HG02798 (cell line): ENCODE measurements around the gene CDH13.

Source experiments
- ATAC-seq: cut with Tn5 transposase; IDR thresholded peaks from one replicate; pipeline ENCODE4 v1.9.1; 2021; ENCODE audit warnings: mild to moderate bottlenecking; ENCODE audit not compliant: unreplicated experiment, poor library complexity

Gene CDH13

DNA sequence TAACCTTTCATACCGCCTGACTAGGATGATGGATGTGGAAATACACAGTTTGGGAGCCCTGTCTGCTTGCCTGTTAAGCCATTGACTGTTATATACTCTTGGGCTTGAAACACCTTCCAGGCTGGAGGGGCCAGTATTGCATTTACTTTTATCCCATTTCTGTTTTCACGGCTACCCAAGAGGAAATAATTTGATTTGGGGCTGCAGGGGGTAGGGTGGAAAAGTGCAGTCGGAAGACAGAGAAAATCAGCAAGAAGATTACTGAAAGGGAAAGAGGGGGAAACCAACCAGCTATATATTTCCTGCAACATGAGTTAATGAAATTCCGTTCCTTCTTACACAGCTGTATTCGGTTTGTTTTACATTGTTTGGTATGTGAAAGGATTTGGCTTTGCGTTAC, 202.5 kb downstream of the CDH13 start:
- ATAC-seq: no peak

DNA sequence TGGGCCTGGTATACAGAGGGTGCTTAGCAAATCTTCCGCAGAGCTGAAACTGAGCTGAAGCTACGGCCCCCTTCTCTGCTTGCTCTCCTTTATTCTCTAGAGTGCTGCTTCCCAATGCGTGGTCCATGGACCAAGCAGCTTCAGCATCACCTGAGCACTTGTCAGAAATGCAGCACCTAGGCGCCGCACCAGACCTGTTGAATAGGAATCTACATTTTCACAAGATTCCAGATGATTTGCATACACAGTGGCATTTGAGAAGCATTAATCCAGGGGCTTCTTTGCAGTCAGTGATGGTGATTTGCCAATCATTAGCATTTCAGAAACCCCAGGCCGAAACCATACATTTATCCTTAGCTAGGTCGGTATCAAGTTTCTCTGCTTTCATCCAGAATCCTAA, 204.2 kb downstream of the CDH13 start:
- ATAC-seq: no peak

DNA sequence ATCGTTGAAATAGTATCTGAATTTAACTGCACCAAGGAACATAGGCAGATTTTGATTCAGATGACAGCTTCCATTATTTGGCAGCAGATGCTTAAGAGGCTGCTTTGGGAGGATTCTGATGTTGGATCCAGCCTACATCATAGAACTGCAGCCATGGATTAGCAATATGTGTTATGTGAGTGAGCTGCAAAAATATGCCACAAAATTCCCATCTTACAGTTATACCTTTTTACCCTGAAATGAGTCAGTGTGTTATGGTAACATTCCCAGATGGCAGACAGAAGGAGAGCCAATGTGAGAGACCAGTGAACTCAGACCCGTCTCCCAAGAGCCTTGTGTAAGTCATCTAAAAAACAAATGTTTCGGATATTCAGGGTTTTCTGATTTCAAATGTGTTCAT, 206.1 kb downstream of the CDH13 start:
- ATAC-seq: no peak

DNA sequence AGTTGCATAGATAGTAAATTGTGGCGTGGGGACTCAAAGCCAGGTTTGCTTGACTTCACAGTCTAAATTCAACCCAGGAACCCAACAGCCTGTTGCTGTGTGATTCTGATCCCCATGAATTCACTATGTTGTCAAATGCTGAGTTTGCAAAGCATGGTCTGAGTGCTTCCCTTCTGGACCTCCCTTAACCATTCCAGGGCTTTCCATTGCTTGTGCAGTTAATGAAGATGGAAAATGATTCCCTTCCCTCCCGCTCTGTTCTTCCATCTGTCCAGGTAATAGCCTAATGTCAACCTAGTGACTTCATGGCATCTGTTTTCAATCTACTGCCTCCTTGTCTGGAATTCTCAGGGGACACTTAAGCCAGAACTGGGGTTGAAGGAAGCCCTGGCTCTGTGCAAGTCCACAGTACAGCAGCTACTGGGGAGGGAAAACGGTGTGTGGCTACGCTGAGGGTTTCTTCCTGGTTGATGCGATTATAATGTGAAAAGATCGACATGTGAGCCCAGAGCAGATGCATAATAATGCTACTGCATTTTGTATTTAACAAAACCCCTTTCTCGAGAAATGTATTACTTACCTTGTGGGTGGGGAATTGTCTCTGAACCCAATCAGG, 206.7 kb downstream of the CDH13 start:
- ATAC-seq: no peak

DNA sequence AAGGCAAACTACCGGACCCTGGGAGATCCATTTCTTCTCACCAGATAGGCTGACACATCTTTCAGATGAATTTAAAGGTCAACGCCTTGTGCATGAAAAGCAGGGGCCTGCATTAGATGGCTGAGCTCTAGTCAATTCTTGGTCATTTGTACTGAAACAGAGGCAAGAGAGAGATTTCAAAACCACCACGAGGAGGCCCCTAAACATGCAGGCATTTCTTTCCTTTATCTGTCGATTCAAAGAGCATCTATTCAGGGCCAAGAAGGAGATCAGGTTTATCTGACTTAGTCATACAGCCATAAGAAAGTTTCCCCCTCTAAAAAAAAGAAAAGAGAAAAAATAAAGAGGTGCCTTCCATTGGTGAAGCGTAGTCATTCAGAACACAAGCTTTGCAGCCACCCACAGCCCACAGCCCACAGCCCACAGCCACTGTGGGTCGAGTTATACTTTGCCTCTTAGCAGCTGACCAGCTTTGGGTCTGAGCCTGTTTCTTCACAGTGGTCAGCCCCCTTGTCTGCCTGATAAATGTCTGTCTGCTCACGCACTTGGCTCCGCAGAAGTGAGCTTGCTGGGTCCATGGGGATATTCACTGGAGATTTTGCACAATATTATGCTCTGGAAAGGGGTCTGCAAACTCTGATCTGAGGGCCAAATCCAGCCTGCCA, 207.5 kb downstream of the CDH13 start:
- ATAC-seq: no peak

DNA sequence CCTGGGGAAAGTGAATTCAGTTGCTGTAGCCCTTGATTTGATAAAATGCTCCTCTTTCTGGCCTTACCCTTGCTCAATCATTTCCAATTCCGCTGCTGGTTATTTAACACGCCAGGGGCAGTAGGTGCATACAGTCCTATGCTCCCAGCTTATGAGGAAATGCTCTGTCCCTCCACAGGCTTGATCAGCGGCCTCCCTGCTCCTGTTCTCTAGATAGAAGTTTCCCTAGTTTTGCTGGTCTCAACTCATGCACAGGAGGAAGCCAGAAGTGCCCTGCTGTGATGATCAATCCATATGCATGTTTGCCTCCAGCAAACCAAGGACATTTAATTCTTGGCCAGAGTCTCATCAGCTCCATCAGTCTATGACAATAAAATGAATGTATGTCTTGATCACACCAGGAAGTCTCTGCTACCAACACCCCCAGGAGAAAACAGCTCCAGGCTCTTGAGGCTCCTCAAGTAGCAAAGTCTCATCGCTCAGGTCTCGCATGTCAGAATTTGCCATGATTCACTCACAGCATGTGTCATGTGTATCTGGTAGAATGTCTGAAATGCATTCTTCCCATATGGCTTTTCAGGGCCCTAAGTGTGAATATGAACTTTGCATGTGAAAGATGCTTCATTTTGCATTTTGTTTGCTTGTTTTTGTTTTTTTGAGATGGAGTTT, 208.9 kb downstream of the CDH13 start:
- no peak for ATAC-seq

DNA sequence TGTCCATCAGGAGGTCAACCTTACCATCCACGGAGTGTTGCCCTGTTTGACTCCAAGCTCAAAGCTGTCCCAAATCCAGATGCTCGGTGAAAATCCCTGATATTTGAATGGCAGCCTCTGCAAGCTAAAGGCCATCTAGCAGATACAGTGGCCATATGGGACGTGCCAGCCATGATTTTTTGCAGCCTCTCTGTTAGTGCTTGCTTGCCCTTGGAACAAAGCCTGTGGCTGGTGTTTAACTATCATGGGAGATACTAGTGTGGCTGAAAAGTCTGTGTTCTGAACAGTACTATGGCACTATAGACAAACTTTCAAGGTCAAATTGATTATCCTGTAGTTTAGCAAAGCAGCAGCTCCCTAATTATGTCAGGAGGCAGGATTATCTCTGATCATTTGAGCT, 214.3 kb downstream of the CDH13 start:
- ATAC-seq: no peak

DNA sequence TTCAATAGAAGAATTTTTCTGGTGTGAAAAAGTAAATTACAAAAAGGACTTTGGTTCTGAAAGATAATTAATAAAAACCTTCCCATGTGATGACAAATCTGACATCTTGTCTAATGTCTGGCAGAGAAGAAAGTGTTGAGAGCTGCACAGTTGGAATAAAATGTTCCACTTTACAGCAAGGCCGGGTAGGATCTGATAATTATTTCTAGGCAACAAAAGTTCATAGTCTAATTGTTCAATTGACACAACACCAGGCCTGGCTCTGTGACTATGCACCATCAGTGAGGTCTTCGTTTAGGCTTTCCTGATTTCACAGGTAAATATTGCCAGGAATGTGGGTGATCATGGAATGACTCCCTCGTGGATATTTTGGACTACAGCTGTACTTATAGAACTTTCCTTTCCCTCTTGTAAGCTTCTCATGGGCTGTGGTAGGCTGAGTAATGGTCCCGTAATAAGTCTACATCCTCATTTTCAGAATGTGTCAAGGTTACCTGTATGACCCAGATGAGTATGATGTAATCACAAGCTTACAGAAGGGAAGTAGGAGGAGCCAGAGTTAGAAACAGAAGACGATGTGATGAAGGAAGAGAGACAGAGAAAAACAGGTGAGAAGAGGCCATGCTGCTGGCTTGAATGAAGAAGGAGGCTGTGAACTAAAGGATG, 217.0 kb downstream of the CDH13 start:
- no peak for ATAC-seq

DNA sequence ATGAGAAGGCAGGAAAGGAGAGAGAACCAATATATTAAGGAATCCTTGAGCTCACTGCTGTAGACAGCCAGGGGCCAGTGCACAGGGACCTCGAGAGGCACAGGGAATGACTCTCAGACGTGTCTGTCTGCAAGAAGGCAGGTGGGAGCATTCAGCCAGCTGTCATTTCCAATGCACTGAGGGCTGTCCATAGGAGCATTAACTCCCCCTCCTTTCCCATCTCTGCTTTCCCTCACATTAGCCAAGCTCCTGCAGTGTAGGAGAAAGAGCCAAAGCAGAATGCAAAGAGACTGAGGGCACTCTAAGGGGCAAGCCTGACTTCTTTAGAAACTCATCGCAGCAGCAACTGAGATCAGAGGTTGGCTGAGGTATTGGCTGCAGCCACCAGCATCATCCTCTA, 218.3 kb downstream of the CDH13 start:
- ATAC-seq: no peak

DNA sequence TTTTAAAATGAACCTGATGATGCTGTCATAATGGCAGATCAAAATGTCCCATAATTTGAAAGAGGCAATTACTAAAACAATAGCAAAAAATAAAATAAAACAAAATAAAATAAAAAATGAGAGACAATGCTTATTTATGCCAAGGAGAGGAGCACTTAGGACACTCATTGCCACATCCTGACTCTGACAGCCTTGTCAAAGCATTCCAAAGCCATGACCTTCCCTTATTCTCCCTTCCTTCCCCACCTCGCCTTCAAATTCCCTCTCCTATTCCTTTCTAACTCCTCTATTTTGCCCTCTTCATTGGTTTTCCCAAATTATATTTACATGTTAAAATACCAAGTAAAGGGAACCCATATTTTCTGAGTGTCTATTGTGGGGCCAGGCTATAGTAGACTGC, 220.0 kb downstream of the CDH13 start:
- no peak for ATAC-seq

DNA sequence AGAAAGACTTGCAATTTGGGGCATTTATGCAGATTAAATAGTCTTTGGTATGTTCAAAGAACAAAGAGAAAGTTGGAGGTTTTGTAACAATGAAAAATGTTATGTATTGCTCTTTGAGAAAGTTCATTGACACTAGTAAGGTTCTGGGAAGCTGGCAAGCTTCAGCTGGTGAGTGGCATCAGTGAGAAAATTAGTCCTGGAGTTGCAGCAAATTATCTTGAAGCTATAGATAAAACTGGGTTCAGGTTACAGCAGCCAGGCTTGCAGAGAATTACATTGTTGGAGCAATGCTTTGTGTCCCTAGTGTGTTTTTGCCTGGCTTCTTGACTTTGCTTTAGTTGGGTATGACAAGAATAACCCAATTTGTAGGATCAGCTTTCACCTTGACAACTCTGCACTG, 221.2 kb downstream of the CDH13 start:
- ATAC-seq: no peak

DNA sequence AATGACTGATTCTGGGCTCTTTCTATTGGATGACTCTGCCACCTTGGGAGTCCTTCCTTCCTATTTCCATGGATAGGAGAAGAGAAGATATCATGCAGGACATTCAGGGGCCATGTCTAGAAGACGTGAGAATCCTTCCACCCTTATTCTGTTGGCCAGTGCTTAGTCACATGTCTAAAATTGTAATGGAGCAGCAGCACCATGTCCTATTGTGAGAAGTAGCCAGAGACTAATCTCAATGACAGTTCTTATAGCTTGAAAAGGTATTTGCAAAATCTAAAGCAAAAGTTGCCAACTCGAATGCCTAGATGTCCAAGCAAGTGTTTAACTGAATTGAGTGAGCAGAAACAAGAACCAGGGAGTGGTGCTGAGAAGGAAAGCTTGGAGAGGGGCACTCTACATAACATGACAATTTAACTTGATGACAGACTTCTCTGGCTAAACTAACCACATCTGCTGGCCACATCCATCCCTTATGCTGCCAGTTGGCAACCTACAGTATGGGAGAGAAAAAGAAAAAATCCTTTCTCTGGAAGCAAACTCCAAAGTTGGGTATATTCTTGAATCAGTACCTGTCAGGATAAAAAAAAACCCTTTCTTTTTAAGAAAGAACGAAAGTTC, 225.7 kb downstream of the CDH13 start:
- ATAC-seq: no peak

DNA sequence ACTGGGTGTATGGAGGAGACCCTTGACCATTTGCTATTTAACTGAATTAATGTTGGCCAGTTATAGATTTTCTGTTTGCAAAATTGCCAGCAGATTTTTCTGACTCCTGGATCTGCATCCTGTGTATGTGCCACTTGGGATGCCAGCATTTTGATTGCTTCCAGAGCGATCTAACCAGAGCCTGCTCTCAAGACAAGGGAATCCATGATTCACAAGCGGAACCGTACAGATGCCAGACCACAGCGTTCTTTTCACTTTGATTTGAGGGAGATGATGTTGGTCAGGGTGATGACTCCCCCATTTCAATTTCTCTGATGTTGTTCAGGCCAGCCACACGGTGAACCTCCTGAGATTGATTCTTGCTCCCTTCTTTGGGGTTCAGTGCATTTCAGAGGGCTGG, 228.7 kb downstream of the CDH13 start:
- no peak for ATAC-seq

DNA sequence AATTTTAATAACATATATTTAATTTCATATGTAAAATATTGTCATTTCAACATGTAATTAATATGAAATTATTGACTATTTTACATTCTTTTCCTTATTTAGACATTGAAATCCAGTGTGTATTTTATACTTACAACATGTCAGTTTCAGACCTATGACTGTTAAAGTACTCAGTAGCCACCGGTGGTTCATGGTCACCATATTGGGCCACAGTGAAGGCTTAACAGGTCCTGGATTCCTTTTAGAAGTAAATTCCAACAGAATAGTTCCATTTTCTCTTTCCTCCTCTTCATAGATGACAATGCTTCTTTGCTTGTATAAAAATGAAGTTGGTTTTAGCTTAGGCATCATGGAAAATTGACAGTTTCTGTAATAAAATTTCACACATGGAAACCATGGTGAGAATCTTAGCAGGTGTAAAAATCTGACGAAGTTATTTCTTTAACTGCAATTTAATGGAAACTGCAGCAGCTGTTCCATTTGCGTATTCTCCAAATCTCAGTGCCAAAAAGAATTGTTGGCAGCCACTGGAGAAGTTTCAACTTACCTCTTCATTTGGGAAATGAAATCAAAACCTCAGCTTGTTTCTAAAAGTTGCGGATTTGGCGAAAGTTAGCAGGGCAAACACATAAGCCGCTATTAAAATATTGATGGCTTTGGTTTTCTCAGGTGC, 231.1 kb downstream of the CDH13 start:
- ATAC-seq: no peak

DNA sequence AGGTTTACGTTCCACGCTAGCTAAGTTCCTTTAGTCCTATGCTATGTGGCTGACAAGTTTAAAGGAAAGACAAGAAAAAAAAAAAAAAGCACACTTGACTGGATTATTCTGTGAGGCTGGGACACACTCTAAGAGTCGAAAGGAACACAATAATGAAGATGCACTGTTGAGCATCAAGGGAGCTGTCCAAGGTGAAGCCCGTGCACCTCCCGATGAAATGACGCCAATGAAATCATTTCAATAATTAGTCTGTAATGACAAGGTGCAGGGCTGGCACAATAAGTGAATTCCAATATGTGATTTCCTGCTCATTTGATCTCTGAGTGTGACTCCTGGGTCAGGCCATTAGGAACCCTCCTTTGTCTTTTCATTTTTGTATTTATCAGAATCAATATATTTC, 232.9 kb downstream of the CDH13 start:
- ATAC-seq: no peak

DNA sequence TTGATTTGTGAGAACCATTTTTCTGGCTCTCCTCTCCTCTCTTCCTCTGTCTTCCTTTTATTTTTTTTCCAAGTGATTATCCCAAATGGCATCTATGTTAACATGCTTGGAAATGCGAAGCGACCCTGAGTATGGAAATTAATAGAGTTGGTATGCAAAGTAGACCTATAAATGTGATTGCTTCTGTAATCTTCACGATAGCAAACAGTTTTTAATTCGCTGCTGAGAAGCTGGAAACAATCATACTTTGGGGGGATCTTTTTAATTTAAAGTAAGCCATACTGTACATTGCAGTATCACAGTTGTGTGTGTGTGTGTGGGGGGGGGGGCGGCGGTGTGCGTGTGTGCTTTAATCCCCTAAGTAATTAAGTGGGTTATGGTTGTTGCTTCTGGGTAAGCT, 233.3 kb downstream of the CDH13 start:
- no peak for ATAC-seq

DNA sequence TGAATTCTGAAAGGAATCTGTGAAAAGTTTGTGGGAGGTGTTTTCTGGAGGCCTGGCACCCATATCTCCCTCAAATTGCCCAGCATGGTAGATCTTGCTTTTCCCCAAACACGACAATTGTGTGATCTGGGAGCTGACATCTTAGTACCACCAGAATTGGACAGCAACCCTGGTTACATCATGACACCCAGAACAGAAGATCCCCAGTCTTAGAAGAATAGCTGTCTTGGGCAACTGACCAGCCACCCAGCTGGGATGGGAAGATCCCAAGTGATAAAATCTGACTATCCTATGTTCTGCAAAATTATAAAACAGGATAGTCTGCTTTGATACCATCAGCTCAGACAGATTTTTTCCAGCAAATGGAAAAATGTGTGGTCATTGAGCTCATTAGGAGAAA, 235.3 kb downstream of the CDH13 start:
- ATAC-seq: no peak

DNA sequence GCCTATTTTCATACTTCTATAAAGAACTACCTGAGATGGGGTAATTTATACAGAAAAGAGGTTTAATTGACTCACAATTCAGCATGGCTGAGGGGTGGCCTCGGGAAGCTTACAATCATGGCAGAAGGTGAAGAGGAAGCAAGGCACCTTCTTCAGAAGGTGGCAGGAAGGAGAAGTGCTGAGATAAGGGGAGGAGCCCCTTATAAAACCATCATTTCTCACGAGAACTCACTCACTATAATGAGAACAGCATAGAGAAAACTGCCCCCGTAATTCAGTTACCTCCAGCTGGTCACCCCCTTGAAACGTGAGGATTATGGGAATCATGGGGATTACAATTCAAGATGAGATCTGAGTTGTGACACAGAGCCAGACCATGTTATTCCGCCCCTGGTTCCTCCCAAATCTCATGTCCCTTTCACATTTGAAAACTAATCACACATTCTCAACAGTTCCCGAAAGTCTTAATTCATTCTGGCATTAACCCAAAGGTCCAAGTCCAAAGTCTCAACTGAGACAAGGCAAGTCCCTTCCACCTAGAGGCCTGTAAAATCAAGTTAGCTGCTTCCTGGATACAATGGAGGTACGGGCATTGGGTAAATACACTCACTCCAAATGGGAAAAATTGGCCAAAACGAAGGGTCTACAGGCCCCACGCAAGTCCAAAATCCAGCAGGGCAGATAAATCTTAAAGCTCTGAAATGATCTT, 237.7 kb downstream of the CDH13 start:
- no peak for ATAC-seq

DNA sequence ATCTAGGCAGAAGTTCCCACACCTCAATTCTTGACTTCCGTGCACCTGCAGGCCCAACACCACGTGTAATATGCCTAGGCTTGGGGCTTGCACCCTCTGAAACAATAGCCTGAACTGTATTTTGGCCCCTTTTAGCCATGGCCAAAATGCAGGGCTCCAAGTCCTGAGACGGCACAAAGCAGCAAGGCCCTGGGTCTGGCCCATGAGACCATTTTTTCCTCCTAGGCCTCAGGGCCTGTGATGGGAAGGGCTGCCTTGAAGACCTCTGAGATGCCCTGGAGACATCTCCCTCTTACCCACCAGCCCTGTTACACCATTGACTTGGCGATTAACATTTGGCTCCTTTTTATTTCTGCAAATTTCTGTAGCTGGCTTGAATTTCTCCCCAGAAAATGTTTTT, 238.6 kb downstream of the CDH13 start:
- ATAC-seq: no peak

DNA sequence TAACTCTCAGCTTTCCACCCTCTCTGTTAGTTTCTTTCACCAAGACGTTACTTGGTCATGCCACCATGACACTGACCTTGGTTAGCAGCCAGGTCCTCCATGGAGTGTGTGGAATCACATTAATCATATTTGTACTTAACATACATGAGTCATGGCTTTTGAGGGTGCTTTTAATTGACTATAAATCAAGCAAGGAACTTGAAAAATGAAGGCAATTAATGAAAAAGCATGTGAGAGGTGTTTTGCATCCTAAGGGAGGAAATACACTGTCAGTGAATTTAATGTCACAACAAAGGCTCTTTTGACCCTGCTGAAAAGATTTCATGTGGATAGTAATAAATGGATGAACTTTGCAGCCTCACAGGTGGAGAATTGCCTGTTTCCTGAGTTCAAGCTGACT, 240.7 kb downstream of the CDH13 start:
- no peak for ATAC-seq
